NCI-H446 treated with DMSO at 0.1 percent for 48 hours (cell line): ENCODE measurements around the gene TAF5L.
"Not testable (repeated sequence)": the region's sequence is repeated elsewhere in the genome, so short reads cannot be mapped to it uniquely, and the experiment has no call there.

Experiments used
- DNase-seq: peaks from one replicate; lab custom pipeline; 2025; lab: John Stamatoyannopoulos, UW

Gene TAF5L

DNA sequence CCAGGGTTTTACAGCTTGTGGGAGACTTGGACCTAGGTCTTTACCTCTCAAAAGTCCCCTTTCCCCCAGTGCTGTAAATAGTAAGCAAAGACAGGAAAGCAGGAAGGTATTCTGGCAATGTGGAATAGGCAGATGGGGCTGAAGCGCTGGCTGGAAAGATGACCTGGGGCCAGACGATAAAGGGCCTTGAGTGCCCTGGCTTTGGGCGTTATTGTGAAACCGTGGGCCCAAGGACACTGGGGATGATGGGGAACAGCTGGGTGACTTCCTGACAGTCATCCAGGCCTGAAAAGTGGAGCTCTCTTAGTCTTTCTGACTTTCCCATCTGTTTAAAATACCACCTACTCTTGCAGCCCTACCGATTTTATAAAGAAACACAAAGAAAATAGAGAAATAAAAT is 16.5 kb upstream of the TAF5L start:
- no peak for DNase-seq

DNA sequence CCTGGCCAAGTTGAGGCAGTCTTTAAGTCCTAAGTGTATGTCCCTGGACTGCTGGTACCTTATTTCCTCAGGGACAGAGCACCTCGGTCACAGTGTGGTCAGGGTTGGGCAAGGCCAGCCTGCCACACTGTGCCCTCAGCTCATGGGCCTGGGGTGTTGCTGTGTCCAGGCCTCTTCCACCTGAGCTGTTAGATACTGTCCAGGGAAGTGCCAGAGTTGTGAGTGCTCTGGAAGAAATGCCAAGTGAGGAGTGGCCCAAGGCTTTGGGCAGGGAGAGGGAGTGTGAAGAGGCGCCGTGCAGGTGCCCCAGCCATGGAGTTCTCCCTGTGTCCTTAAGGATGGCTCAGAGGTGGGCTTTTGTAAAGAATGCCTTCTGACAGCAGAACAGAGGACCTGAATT is 15.4 kb upstream of the TAF5L start:
- no peak for DNase-seq

DNA sequence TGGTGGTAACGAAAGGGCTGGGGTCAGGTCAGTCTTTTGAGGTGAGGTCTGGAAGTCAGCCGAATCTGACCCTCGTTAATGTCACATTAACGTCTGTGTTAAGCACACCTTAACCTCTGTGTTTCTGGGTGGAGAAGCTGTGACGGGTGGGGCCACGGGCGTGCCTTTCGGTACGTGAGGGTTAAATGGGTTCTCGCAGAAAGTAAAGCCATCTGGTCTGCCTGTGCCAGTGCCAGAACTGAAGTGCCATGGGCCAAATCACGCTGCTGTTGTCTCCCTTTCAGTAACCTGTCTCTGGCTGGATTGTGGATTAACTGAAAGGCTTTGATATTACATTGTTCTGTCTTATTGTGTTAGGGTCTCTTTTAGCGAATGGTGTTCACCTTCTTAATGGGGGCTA is 14.5 kb upstream of the TAF5L start:
- DNase-seq, result peak; percentile 63

DNA sequence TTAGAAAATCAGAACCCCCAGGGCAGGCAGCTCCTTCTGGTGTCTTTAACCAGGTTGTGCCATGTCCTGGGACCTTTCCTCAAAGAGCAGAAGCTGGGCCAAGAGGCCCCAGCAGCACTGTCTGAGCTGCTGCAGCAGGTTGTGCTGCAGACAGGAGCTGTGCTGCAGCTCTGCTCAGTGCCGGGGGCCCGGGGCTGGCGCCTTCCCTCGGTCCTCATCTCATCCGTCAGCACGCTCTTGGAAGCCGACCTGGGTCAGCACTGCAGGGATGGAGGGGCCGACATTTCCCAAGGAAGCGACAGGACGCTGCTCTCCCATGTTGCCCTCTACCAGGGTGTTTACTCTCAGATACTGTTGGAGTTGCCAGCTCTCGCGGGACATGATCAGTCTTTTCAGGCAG is 11.8 kb upstream of the TAF5L start:
- DNase-seq, result no peak

DNA sequence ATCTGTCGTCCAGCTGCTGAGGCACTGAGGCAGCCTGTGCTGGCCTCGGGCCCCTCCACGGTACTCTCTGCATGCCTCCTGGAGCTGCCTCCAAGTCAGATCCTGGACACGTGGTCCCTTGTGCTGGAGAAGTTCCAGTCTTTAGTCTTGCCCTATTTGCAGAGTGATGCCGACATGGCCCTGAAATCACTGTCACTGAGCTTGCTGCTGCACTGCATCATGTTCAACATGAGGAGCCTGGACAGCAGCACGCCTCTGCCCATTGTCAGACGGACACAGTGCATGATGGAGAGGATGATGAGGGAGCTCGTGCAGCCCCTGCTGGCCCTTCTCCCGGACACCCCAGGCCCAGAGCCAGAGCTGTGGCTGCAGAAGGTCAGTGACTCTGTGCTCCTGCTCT is 10.1 kb upstream of the TAF5L start:
- no peak for DNase-seq

DNA sequence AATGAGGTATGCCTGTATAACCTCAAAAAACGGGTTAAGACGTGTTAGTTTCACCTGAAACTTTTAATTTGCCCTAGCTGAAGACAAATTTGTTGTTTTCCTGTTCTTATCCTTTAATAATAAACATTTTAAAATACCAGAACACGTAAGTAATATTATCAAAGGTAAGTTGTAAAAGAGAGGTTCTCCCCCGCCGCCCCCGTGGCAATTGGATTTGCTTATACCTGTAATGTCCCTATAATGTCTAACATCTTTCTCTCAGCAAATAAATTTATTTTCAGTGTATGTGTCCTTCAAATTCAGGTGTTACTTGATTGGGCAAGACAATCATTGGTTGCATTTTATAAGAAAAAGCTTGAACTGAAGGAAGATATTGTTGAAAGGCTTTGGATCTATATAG is 6.0 kb upstream of the TAF5L start:
- DNase-seq, result no peak

DNA sequence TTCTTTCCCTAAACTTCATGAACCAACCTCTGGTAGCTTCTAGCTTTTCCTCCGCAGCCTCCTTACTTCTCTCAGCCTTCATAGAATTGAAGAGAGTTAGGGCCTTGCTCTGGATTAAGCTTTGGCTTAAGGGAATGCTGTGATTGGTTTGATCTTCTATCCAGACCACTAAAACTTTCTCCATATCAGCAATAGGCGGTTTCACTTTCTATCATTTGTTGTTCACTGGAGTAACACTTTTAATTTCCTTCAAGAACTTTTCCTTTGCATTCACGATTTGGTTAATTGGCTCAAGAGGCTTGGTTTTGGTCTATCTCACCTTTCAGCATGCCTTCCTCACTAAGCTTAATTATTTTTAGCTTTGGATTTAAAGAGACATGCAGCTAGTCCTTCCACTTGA is 5.2 kb upstream of the TAF5L start:
- no peak for DNase-seq

DNA sequence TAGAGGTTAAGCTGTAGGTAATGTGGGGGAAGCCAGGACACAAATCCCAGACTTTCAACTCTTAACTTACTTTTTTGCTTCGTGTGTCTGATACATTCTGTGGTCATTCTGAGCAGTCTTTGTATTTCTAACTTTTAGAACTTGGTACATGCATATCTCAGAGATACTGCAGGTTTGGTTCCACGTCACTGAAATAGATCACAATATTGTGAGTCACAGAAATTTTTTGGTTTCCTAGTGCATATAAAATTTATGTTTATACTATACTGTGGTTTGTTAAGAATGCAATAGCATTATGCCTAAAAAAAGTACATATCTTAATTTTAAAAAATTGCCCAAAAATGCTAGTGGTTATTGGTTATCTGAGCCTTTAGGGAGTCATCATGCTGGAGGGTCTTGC is 3.3 kb upstream of the TAF5L start:
- DNase-seq, result no peak

DNA sequence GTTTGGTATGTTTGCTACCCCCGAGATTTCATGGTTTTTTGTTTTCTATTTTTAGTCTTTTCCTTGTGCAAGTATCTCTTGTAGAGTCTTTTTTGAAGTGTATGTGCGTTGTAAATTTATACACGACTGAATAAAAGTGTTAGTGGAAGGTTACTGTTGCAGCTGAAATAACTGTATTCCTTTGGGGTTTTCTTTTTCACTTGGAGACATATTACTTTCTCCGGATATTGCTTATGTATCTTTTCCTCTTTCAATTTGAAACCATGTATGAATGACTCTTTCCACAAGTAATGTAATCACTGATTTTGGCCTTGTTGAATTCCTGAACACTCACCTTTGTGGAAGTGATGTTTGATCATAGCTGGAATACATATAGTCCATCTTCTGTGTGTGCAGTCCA is 1.1 kb upstream of the TAF5L start:
- DNase-seq, result no peak

DNA sequence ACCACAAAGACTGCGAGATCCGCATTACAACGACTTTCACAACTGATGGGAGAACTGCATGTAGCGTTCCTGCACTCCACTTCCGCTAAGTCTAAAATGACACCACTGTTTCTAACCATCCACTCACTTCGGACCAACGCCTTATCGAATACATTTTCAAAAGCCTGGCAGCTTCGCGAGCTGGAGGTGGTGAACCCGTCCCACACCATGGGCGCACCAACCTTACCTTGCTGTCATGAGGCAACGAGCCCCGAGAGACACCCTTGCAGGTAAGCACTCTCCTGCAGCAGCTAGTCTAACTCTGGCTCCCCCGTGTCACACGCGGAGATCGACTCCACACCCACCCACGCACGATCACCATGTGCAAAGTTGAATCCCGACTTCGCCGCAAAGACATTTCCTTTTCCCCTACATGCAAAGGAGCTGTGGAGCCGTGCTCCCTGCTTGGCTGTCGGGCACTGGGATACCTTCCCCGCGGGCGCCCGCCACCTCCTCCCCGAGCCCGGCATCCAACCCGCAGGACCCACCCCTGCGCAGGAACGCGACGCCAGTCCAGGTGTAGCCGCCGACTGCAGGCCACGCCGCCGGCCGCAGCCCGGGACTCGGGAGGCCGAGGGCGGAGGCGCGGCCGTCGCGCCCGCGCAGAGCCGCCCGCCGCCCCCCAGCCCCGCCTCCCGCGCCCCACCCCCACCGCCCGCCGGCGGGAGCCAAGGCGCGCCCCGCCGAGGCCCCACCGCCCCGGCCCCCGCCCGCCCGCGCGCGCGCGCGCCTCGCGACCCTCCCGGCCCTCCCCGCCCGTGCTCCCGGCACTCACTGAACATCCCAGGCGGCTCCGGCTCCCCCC is 629 bp downstream of the TAF5L start:
- DNase-seq, result no peak

DNA sequence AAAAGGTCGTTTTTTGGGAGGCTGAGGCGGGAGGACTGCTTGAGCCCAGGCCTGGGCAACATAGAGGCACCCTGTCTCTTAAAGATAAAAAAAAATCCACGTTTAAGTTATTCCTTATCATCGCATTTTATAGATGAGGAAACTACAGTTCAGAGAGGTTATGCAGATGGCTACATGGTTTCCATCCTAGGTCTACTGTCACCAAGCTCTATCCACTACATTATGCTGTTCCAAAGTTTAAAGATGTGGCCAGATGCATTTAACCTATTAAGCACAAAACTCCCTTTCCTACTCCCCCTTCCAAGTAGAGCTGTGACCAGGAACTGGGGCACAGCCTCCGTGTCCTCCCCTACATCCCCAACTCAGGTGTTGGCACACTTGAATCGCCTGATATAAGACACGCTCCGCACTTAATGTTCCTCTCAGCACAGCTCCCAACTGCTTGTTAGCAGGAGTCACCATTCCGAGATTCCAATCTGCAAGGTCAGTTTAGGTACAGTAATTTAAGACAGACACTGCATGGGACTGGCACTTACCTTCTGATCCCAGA is 1.3 kb downstream of the TAF5L start:
- no peak for DNase-seq

DNA sequence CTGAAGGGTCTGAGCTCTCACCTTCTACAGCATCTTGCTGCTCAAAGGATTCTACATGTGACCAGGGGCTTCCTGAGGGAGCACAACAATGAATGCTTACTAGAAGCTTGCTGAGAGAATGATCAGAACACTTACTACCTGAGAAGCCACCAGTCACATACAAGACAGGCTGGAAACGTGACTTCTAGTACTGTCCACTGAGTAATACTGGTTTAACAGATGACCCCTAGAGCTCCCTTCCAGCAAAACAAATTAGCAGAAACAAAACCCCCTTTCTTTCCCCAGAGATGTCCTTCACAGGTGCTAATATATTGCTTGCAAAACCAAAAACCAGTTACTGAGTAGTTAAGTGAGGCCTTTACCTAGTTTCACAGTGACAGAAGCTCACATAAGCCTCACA is 2.1 kb downstream of the TAF5L start:
- DNase-seq, result no peak

DNA sequence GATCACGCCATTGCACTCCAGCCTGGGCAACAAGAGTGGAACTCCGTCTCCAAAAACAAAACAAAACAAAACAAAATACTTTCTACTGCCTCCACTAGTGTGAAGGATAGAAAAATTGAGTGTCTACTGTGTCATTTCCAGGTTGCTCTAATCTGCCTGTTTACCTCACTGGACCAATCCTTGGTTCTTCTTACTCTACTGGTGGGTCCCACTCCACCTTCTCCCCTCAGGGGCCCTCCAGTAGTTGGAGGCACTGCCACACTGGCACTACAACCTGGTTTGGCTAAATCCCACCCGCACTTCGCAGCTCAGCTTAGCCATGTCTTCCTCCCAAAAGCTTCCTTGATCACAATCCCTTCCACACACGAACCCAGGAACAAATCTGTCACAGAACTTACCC is 2.7 kb downstream of the TAF5L start:
- no peak for DNase-seq

DNA sequence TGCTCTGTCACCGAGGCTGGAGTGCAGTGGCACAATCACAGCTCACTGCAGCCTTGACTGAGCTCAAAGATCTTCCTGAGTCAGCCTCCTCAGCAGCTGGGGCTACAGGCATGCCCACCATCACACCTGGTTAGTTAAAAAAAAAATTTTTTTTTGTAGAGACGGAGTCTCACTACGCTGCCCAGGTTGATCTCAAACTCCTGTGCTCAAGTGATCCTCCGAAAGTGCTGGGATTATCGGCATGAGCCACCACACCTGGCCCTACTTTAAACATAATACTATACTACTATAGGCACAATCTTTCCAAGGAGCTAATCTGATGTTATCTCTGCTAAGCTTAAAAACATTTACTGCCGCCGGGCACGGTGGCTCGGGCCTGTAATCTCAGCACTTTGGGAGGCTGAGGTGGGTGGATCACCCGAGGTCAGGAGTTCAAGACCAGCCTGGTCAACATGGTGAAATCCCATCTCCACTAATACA is 3.2 kb downstream of the TAF5L start:
- DNase-seq, result not testable (repeated sequence)

DNA sequence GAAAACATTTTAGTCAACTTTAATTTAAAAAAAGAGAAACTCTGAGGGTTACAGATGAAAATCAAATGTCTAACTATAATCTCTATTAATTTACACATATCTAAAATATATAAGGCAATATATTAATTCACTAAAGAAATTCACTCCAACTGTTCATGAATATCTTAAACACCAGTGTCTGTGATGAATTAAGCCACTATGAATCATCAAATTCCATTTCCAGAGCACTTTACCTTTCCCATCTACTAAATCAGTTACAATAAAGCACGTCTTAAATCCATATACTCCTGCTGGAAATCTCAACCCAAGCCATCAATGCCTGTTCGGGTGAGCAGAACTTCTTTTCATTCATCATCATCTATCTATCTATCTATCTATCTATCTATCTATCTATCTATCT is 4.3 kb downstream of the TAF5L start:
- no peak for DNase-seq

DNA sequence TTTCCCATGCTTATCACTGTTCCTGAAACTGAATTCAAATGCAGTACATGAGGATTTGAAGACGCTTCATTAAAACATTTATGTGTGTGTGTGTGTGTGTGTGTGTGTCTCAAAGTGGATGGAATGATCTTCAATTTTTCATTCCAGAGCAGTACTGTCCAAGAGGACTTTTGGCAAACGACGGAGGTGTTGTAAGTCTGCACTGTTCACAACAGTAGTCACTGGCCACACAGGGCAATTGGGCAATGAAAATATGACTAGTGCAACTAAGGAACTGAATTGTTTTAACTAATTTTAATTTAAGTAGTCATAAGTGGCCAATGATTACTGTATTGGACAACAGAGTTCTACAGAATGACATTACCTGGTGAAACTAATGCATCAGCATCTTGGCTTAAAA is 5.0 kb downstream of the TAF5L start:
- DNase-seq, result no peak

DNA sequence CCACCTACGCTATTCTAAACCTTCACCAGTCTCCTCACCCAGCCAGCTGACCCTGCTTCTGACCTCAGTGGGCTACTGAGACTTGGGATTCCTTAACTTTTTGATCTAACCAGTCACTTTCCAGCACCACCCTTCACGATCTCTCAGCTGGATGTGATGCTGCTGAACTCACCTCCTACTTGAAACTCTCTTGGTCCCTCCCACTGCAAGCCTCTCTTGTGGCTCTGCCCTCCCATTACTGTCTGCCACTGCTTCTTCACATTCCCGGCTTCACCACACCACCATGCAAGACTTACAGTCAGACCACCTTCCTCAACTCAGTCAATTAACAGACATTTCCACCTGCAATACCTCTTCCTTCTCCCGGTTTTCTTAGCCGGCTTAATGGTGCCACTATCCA is 6.3 kb downstream of the TAF5L start:
- DNase-seq, result no peak

DNA sequence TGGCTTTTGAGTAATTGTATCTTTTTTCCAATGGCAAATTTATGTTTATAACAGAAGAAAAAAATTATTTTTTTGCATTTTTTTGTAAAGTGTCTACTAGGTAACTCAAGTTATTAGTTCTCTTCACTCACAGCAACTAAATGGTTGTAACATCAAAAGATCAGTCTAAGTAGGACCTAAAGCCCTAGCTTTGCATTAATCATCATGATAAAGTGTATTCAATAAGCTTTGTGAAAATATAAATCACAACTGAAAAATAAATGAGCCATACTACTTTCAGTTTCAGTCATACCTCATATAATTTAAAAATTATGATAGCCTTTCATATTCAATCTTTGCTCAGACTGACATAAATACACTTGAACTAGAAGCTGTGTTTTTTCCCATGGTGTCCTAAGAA is 6.9 kb downstream of the TAF5L start:
- DNase-seq, result no peak

DNA sequence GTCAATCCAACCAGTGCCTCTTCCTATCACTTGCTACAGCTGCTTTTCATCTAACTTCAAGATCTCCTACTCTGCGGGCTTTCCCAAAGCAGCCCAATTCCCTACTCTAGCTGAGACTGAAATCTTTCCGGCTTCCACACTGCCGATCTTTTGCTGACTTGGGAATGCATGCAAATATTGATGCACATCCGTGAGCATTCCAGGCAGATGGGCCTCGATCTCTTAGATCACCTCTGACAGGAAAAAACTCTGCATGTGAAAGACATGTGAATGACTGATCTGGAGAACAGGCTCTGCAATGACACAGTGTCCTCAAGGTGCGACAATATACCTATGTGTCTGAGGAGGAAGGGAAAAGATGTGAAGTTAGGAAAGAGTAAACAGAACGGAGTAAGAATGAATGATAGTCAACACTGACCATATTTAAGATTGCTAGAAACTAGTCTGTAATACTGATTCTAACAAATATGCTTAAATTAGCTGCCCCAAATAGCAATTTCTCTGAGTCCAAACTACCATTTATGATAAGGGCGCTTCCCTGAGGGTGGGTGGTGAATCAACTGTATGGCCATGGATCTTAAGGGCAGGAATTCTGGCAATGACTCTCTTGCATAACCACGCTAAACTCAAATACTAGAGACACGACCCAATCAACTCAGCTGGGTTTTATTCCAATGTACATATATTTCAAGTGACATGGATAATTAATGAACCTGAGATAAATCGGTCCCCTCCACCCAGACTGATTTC is 8.4 kb downstream of the TAF5L start:
- DNase-seq, result no peak

DNA sequence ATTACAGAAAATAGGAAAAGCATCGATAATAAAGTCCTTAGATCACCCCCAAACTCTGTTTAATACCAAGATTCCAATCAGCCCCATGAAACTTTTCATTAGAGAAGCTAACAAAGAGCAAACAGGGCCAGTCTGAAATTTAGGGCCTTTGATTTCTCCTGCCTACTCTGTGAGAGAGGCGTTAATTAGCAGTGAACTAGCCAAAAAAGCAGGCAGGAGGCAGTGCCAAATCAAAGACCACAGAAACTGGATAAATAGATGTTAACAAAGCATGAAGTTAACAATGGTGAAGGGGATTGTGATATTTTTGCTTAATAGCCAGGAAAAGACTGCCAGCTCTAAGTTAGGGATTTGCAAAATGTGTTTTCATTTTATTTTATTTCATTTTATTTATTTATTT is 11.2 kb downstream of the TAF5L start:
- DNase-seq, result no peak

DNA sequence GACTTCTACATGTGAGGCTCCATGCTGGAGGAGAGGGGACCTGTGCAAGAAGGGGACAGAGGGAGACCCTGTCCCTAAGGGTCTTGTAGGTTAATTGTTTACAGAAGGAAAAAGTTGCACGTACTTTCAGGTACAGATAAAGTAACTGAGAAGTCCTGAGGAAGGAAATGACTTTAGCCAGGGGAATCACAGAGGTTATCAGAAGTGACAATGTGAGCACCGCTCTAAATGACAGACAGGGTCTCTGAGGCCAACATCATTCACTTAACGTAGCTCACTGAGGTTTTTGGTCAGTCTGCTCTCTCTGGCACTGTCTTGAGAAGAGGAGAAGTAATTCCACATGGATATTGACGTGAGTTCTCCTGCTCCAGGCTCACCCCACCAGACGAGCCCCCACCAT is 12.0 kb downstream of the TAF5L start:
- no peak for DNase-seq

DNA sequence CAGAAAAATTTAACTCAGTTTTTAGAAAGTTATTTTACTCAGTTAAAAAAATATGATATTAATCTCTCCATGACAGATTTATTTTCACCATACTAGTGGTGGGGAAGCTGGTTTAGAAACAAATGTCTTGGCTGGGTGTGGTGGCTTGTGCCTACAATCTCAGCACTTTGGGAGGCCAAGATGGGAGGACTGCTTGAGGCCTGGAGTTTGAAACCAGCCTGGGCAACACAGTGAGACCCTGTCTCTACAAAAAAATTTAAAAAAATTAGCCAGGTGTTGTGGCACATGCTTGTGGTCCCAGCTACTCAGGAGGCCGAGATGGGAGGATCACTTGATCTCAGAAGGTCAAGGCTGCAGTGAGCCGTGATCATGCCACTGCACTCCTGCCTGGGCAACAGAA is 17.3 kb downstream of the TAF5L start:
- no peak for DNase-seq

DNA sequence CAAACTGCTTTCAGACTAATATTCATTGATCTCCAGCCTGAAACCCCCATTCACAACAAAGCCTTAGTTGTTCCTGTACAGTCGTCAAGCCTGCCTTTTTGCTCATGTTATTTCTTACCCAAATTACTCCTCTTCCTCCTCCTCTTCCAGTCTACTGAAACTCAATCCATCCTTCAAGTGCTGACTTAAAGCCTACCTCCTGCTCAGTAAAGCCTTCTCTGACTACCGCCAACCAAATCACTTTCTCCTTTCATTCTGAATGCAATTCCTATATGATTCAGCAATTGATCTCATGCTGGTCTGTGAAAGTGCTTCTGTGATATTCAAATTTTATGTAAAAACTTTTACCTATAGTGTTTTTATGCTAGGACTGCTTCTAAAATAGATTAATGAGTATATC is 18.6 kb downstream of the TAF5L start:
- DNase-seq, result no peak
